ENCODE results near the gene TP53I13. TPM values are rescaled to one million over a fixed set of nuclear protein-coding genes. Genes with fewer than 3 reads are reported as not detected.

TP53I13 gene
- total and polyA plus RNA-seq, 2 of the 13 experiments (the other 11 are each of a cell fraction or from before 2014, with no cell fraction given) = 16.9 to 25.7 TPM

DNA sequence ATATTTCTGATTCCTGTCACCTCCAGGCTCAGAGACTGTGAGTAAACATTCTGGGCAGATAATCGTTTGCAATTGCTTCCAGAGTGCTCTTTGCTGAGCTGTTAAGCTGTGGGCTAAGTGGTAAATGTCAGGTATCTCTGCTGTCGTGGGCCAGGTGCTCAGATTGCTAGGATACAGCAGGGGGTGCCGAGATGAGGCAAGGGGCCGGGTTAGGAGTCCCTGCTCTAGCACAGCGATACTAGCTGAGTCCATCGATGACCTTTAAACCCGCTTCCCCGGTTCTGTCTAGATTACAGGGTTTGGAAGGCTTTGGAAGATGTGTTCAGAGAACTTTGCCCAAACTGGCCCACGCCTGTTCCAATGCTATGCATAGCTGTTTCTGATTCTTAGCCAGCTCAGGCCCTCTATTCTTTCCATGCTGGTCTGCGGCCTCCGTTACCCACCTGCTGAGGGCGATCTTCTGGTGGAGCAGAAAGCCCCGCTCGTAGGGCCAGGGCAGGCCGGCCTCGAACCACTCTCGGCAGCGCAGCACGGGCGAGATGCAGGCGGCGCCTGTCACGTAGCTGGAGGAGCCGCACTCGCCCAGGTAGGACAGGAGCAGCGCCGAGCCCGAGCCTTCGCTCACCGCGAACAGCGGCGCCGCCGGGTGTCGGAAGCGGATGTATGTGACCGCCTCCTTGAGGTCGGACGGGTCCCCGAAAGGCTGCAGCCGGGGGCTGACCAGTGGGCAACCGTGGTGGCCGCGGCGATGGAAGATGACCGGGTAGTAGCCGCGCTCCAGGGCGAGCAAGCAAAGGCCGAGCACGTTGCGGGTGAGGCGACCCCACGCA is 2.6 kb upstream of the TP53I13 start (continued):
- TF ChIP-seq THAP11 (CRISPR knock-in tag; IDR thresholded peaks at IDR 0.05) (0 out of 2 replicates have a peak, but pooled peaks have one; percentile 34), BCL6 (CRISPR knock-in tag; IDR thresholded peaks at IDR 0.05) (peak; percentile 65), PRMT3 (CRISPR knock-in tag; IDR thresholded peaks at IDR 0.05; ENCODE audit: borderline replicate concordance, low read depth) (no peak), PHF8 (CRISPR knock-in tag; IDR thresholded peaks at IDR 0.05) (peak; percentile 71), MIER3 (CRISPR knock-in tag; IDR thresholded peaks at IDR 0.05; ENCODE audit: borderline replicate concordance) (no peak), MIXL1 (CRISPR knock-in tag; IDR thresholded peaks at IDR 0.05) (no peak), CBX1 (IDR thresholded peaks at IDR 0.05; ENCODE audit: low read depth) (no peak), ZBTB25 (CRISPR knock-in tag; IDR thresholded peaks at IDR 0.05) (no peak), ZBTB40 (IDR thresholded peaks at IDR 0.05) (no peak), ZBTB40 (CRISPR knock-in tag; IDR thresholded peaks at IDR 0.05) (peak; percentile 43), FOXP4 (CRISPR knock-in tag; IDR thresholded peaks at IDR 0.05) (no peak), ZFP90 (CRISPR knock-in tag; IDR thresholded peaks at IDR 0.05; ENCODE audit: borderline replicate concordance) (peak; percentile 61; the same call in 1 of the 2 replicates)
- TF ChIP-seq, protein P1, sequence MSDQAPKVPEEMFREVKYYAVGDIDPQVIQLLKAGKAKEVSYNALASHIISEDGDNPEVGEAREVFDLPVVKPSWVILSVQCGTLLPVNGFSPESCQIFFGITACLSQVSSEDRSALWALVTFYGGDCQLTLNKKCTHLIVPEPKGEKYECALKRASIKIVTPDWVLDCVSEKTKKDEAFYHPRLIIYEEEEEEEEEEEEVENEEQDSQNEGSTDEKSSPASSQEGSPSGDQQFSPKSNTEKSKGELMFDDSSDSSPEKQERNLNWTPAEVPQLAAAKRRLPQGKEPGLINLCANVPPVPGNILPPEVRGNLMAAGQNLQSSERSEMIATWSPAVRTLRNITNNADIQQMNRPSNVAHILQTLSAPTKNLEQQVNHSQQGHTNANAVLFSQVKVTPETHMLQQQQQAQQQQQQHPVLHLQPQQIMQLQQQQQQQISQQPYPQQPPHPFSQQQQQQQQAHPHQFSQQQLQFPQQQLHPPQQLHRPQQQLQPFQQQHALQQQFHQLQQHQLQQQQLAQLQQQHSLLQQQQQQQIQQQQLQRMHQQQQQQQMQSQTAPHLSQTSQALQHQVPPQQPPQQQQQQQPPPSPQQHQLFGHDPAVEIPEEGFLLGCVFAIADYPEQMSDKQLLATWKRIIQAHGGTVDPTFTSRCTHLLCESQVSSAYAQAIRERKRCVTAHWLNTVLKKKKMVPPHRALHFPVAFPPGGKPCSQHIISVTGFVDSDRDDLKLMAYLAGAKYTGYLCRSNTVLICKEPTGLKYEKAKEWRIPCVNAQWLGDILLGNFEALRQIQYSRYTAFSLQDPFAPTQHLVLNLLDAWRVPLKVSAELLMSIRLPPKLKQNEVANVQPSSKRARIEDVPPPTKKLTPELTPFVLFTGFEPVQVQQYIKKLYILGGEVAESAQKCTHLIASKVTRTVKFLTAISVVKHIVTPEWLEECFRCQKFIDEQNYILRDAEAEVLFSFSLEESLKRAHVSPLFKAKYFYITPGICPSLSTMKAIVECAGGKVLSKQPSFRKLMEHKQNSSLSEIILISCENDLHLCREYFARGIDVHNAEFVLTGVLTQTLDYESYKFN (CRISPR knock-in tag; conservative IDR thresholded peaks at IDR 0.05) = 0 out of 2 replicates have a peak, but pooled peaks have one; percentile 21

All from HepG2 (cell line).